SJSA1 (cell line): ENCODE data around the gene DNAJB11. TPM values are rescaled to one million over a fixed set of nuclear protein-coding genes. Genes with fewer than 3 reads are reported as not detected.
"Not testable (repeated sequence)": the region's sequence is repeated elsewhere in the genome, so short reads cannot be mapped to it uniquely, and the experiment has no call there.

Experiments
- DNase-seq, 2 experiments: peaks; one replicate each; pipeline ENCODE4 v3.0.0-alpha.2; 2015 to 2020; ENCODE audit warnings: low spot score in 2 of 2, low read depth in 1 of 2
- H3K27ac ChIP-seq: fragments of 250-450 bp; sonication (Bioruptor Pico); 2 replicates; pipeline ENCODE4 v1.5.1; 2020; ENCODE audit warnings: mild to moderate bottlenecking, moderate library complexity
- H3K27me3 ChIP-seq: fragments of 250-450 bp; sonication (Bioruptor Pico); replicated peaks from 2 replicates; pipeline ENCODE4 v1.5.1; 2020; ENCODE audit warnings: mild to moderate bottlenecking, moderate library complexity
- H3K36me3 ChIP-seq: fragments of 250-450 bp; sonication (Bioruptor Pico); 2 replicates; pipeline ENCODE4 v1.5.1; 2020; ENCODE audit warnings: mild to moderate bottlenecking
- H3K4me1 ChIP-seq: fragments of 250-450 bp; sonication (Bioruptor Pico); replicated peaks from 2 replicates; pipeline ENCODE4 v1.6.1; 2021; ENCODE audit warnings: mild to moderate bottlenecking
- H3K4me3 ChIP-seq: fragments of 250-450 bp; sonication (Bioruptor Pico); 2 replicates; pipeline ENCODE4 v1.5.1; 2020; ENCODE audit warnings: mild to moderate bottlenecking
- H3K9me3 ChIP-seq: fragments of 250-450 bp; sonication (Bioruptor Pico); replicated peaks from 2 replicates; pipeline ENCODE4 v1.5.1; 2020; ENCODE audit warnings: mild to moderate bottlenecking
- total RNA-seq: library from RNA; depleted of rRNA; stranded (reverse); fragments of >200 nt; shearing (Covaris generic); gene quantifications from 2 replicates; pipeline ENCODE4 v1.2.3, GENCODE V29; 2014

DNAJB11 gene
- total RNA-seq, 1 experiment from 2014 or later: 152 TPM

DNA sequence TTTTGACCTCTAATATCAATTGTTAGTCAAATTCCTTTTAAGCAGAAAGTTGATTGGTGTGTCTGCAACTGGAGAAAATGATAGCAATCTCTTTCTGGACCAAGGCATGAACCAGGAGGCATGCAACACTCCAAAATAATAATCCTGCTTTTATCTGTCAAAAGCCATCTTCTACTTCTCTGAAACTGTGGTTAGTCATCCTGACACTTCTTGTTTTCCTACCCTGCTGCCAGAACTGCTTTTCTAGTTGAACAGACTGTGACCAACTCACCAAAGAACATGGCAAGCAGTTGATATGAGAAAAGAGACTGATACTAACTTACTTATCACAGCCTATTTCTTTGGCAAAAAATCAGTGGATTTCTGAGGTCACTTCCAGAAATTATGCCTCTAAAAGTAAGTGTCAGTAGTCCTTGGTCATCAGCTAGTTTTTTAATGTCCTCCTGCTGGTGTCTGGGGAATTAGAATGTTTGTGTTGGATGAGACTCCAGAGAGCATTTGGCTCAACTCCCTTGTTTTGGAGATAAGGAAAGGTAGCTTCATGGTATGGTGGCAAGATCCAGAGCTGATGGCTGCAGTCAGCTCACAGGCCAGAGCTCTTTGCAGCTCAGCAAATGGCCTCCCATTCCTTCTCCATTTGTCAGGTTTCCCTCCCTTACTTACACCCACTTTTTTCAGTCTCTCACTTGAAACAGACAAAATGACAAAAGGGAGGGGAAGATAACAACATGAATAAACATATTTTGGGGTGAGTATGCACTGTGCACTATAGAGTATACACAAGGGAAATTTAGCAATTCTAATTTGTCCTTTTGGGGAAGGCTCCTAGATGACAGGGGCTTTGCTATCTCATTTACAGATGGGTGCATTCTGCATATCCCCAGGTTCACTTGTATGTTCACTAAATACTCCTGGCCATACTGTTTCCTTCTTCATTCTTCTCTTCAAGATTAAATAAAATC, 33.4 kb upstream of the DNAJB11 start:
- Histone ChIP-seq H3K27me3 (no peaks in the 10 kb centered on the region), H3K4me3 (no peak overlapping the region), H3K9me3 (no peaks in the 10 kb centered on the region), H3K36me3 (no peaks in the 10 kb centered on the region), H3K4me1 (peaks cover 6% of the 10 kb centered on the region), H3K27ac (no peak overlapping the region)
- DNase-seq: no peak

DNA sequence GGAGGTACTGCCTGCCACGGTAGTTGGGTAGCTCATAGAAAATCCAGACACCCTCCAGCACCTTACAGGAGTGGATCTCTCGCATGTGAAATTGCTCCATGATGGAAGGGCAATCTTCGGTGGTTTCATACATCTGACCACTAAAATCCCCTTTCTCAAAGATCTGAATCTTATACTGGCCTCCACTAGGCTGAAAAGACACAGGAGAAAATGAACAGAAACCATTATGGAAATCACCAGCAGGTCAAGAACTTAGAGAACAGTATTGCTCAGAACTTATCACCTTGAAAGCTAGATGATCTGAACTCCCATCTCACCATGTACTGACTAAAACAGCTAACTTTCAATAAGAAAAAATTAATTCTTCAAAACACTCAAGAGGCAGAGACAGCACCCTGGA, 31.7 kb upstream of the DNAJB11 start:
- Histone ChIP-seq H3K4me1 (peaks cover 6% of the 10 kb centered on the region), H3K27ac (no peak overlapping the region), H3K9me3 (no peaks in the 10 kb centered on the region), H3K36me3 (no peaks in the 10 kb centered on the region), H3K27me3 (no peaks in the 10 kb centered on the region), H3K4me3 (no peak overlapping the region)
- no peak for DNase-seq

DNA sequence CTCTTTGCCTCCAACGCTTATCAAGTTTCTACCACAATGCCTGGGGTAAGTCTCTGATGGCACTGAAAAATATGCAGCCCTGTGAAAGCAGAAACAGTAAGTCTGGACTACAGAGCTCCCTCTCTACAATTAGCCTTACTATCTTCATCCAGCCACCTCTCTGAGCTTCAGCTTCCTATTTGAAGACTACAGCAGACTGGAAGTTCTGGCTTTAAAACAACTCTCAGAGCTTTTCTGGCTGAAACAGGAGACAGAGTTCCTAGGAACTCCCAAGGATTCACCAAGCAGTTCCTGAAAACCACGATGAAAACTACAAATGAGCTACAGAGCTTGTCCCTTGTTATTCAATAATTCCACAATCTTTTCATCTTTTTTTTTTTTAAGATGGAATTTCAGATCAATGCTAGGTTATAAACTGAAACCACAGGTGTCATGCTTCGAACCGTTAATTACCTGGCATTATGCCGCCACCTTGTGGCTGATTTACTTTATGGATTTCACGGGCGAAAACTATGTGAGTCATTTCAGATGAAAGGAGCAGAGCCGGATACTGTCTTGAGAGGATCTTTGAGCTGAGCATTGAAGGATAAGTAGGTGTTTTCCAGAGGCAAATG, 30.2 kb upstream of the DNAJB11 start:
- no peaks in the 10 kb centered on the region for H3K9me3 ChIP-seq
- H3K4me1 ChIP-seq: peaks cover 6% of the 10 kb centered on the region
- peak; percentile 44 to 51 for DNase-seq
- H3K27ac ChIP-seq: no peak overlapping the region
- 0 out of 2 replicates have a peak, but pooled peaks cover 3% of the 10 kb centered on the region for H3K36me3 ChIP-seq
- no peaks in the 10 kb centered on the region for H3K27me3 ChIP-seq
- H3K4me3 ChIP-seq: no peak overlapping the region

DNA sequence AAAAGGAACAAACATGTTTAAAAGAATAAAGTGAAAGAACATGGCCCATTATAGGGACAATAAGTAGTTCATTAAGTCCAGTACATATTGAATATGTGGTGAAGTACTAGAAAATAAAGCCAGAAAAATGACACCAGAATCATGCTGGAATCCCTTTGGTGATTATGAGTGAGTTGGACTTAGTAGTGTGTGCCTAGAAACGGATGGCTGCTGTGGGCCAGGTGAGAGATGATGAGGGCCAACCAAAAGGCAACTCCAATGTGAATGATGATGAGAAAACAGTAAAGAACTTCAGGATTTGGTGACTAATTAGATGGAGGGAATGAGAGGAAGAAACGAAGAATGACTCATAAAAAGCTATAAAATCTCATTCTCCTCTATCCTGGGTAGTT, 29.7 kb upstream of the DNAJB11 start:
- H3K27ac ChIP-seq: no peak overlapping the region

DNA sequence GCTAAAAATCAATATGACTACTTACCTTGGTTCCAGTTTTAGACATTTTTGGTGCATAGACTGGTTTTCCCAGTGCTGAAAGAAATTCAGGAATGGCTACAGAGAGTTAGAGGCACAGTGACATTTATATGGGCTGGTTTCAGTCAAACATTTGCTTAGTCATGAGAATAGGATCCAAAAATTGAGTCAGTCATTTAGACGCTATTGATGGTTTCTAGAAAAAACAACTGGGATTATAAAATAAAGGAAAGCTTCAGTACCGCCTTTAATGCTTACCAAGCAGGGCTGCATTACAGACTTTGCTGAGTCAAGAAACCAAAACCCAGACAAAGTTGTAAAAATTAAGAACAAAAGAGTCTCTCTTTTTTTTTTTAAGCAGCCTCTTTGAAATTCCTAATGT, 26.2 kb upstream of the DNAJB11 start, which contains the start of gene CRYGS:
Gene CRYGS (minus strand): TSS at position 100 of the 400 bp plus-strand sequence. CDS start 54 bp downstream, at position 46.
- no peaks in the 10 kb centered on the region for H3K27me3 ChIP-seq
- H3K4me1 ChIP-seq: peaks cover 6% of the 10 kb centered on the region
- no peak for DNase-seq
- peaks cover 16% of the 10 kb centered on the region for H3K36me3 ChIP-seq
- no peaks in the 10 kb centered on the region for H3K9me3 ChIP-seq
- H3K27ac ChIP-seq: no peak within 1 kb of the TSS
- H3K4me3 ChIP-seq: no peak within 1 kb of the TSS

More for the DNA sequence above, 29.7 kb upstream of the DNAJB11 start:
- Histone ChIP-seq H3K4me1 (peaks cover 6% of the 10 kb centered on the region), H3K9me3 (no peaks in the 10 kb centered on the region), H3K36me3 (0 out of 2 replicates have a peak, but pooled peaks cover 3% of the 10 kb centered on the region), H3K4me3 (no peak overlapping the region), H3K27me3 (no peaks in the 10 kb centered on the region)
- no peak for DNase-seq

DNA sequence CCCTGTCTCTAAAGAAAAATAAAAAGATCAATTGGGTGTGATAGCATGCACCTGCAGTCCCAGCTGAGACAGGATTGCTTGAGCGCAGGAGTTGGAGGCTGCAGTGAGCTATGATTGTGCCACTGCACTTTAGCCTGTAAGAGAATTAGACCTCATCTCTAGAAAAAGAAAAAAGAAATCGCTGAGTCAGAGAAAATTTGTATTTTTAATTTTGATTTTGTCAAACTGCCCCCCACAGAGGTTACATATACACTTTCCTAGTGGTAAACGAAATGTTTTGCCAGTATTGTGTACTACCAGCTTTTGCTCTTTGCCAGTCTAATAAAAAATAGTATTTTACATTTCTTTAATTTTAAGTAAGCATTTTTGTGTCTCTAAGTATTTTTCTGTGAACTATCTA, 21.0 kb upstream of the DNAJB11 start:
- Histone ChIP-seq H3K9me3 (no peaks in the 10 kb centered on the region), H3K36me3 (peaks cover 54% of the 10 kb centered on the region), H3K4me1 (no peaks in the 10 kb centered on the region), H3K4me3 (no peak overlapping the region), H3K27ac (no peak overlapping the region), H3K27me3 (no peaks in the 10 kb centered on the region)
- no peak for DNase-seq

DNA sequence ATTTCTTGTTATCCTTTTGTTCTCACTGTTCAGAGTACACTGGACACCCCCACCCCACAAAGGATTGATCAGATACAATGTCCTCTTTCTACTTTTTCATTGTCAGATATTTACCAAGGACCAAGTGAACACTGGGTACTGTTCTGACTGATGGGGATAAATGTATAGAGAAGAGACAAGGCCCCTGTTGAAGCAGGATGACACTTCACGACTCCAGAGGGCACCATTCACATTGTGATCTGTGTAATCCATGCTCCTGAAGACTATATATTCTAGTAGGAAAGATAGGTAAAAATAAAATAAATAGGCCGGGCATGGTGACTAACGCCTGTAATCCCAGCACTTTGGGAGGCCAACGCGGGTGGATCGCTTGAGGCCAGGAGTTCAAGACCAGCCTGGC, 19.1 kb upstream of the DNAJB11 start:
- Histone ChIP-seq H3K36me3 (peaks cover 60% of the 10 kb centered on the region), H3K27me3 (no peaks in the 10 kb centered on the region), H3K4me3 (no peak overlapping the region), H3K9me3 (no peaks in the 10 kb centered on the region), H3K27ac (no peak overlapping the region), H3K4me1 (no peaks in the 10 kb centered on the region)
- no peak for DNase-seq

DNA sequence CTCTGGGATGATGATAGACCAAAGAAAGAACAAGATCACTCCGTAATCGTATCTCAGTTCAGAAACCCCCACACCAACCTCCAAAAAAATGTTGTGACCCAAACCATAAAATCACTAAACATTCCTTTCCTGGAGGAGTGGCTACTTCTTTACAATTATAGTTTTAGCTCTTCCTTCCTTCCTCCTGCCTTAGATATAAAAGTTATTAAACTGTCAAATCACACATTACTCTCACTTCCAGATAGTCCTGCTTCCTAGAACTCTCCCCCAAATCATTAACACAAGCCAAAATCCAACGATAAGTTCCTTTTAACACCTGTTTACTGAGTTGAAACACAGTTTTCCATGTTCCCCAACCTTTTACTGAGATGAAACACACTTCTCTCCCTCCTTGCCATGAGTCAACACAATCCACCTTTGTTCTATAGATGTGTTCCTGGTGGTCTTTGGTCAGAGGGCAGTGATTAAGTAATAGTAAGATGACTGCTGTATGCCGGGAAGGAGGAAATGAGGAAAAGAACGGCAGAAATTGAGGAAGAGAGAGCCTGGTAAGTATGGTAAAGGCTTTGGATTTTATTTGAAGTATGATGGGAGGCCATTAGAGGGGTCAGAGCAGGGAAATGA, 18.0 kb upstream of the DNAJB11 start:
- Histone ChIP-seq H3K4me3 (no peak overlapping the region), H3K9me3 (no peaks in the 10 kb centered on the region), H3K4me1 (no peaks in the 10 kb centered on the region), H3K27me3 (no peaks in the 10 kb centered on the region), H3K27ac (no peak overlapping the region), H3K36me3 (peaks cover 68% of the 10 kb centered on the region)
- no peak for DNase-seq

DNA sequence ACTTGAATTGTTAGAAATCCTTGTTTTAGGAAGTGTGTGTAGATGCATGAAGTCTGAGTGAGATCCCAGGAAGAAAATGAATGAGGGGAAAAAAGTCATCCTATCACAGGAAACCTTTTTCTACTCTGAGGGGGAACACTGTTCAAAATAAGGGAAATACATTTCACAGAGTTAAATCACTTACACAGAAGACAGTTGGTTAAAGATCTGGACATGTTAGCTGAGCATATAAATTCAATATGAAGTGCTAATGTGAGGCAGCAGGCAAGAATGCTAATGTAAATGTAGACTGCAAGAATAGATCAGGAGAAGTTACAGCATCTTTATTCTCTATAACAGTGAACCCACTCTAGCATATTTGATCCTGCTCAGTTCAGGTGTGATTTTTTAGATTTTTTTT, 5.9 kb upstream of the DNAJB11 start:
- DNase-seq: no peak

DNA sequence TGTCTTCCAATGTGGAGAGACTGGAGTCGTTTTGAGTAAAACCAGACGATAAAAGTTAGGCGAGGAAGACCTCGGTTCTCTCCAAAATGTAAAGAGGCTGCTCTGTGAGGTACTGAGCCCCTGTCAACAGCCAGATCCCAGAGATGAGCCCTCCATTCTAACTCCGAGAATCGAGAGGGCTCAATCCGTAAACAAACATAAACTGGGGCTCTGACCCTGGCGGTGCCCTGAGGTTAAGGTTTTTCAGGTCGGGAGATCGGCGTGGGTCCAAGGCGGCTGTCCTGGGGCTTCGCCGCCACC, 3.8 kb upstream of the DNAJB11 start:
- no peaks in the 10 kb centered on the region for H3K9me3 ChIP-seq

More for the DNA sequence above, 5.9 kb upstream of the DNAJB11 start:
- Histone ChIP-seq H3K27me3 (no peaks in the 10 kb centered on the region), H3K4me1 (peaks cover 9% of the 10 kb centered on the region), H3K27ac (no peak overlapping the region), H3K36me3 (peaks cover 15% of the 10 kb centered on the region; the same call in 1 of the 2 replicates), H3K4me3 (no peak overlapping the region), H3K9me3 (no peaks in the 10 kb centered on the region)

DNA sequence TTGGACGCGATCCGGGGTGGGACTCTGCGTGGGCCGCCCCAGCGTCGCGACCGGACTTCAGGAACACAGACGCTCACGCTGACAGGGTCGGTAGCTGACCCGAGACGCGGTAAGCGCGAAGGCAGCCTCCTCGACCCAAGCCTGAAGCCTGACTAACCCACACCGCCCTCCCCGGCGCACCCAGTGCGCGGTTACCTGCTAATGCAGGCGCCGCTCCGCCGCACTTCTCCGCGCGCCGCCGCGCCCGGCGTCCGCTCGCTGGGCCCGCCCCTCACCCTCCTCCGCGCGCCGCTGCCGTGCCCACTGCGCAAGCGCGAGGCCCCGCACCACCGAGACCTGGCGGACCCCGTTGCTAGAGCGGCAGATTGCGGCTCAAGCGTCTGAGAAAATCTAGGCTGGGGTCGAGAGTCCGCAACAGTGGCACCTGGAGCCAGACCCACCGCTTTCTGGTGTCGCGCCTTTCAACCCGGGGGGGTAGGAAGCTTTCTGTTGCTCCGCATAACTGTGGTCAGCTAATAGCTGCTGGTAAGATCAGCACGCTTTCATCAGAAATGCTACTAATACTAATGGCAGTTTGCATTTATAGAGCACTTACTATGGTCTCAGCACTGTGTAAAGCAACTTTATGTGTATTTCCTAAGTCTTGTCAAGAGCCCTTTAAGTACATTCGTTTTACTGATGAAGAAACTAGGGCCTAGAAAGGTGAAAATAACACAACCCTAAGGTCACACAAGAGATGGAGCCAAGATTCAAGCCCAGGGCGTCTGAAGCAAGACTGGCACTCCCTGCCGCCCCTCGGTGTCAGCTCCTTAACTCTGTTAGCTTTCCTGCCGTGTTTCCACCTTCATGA, 3.2 kb upstream of the DNAJB11 start, which contains the start of gene TBCCD1:
Gene TBCCD1 (minus strand): TSS at position 268 of the 850 bp plus-strand sequence. CDS start 3,010 bp downstream, outside the sequence.
- Histone ChIP-seq H3K9me3 (no peaks in the 10 kb centered on the region), H3K27me3 (no peaks in the 10 kb centered on the region), H3K4me3 (peak within 1 kb of the TSS; percentile 75), H3K36me3 (peaks cover 16% of the 10 kb centered on the region), H3K27ac (peak within 1 kb of the TSS; percentile 35; the same call in 1 of the 2 replicates), H3K4me1 (peaks cover 14% of the 10 kb centered on the region)
- peak; percentile 79 to 93 for DNase-seq

More for the DNA sequence above, 3.8 kb upstream of the DNAJB11 start:
- peak overlapping the region; percentile 75 for H3K4me3 ChIP-seq
- DNase-seq: no peak
- H3K36me3 ChIP-seq: peaks cover 15% of the 10 kb centered on the region; the same call in 1 of the 2 replicates
- 0 out of 2 replicates have a peak overlapping the region, but pooled peaks have one; percentile 11 for H3K27ac ChIP-seq
- peaks cover 14% of the 10 kb centered on the region for H3K4me1 ChIP-seq
- no peaks in the 10 kb centered on the region for H3K27me3 ChIP-seq

DNA sequence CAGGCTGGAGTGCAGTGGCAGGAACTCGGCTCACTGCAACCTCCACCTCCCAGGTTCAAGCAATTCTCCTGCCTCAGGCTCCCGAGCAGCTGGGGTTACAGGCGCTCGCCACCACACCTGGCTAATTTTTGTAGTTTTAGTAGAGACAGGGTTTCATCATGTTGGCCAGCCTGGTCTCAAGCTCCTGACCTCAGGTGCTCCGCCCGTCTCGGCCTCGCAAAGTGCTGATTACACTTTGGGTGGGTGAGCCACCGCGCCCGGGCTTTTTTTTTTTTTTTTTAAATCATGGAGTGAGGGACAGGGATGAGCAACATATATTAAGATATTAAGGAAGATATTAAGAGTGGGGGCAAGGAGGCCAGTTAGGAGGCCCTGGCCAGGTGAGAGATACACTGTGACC, 1.2 kb upstream of the DNAJB11 start:
- not testable (repeated sequence) for DNase-seq
- H3K4me3 ChIP-seq: peak overlapping the region; percentile 89

DNA sequence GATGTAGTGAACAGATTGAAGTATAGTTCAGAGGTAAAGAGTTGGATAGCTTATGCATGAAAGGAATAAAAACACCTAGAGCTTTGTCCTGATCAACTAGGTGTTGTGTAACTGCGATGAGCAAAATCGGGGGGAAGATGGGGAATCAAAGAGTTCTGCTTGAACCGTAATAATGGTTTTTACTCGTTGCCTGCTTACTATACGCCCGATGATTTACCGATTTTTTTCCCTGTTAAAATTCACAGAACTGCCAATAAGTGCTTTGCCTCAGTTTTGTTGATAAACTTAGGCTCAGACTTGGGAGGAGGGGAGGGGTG, 783 bp upstream of the DNAJB11 start:
- Histone ChIP-seq H3K27me3 (no peaks in the 10 kb centered on the region), H3K27ac (no peak overlapping the region), H3K4me3 (peak overlapping the region; percentile 89), H3K4me1 (peaks cover 14% of the 10 kb centered on the region), H3K9me3 (no peaks in the 10 kb centered on the region), H3K36me3 (peaks cover 33% of the 10 kb centered on the region)
- DNase-seq: no peak

More for the DNA sequence above, 1.2 kb upstream of the DNAJB11 start:
- peaks cover 29% of the 10 kb centered on the region for H3K36me3 ChIP-seq
- peaks cover 14% of the 10 kb centered on the region for H3K4me1 ChIP-seq
- not testable (repeated sequence) for H3K9me3 ChIP-seq, H3K27ac ChIP-seq, H3K27me3 ChIP-seq
